GM12891 (cell line): ENCODE data around the gene POLN.

Source experiments
- DNase-seq: peaks from one replicate; pipeline ENCODE4 v3.0.0; 2011; ENCODE audit warnings: low spot score; ENCODE audit not compliant: insufficient read length
- FAIRE-seq: peaks from 2 replicates; lab custom pipeline; 2011; peaks lifted over from hg19 to GRCh38; lab: Jason Lieb, UNC
- PAX5 ChIP-seq: IDR thresholded peaks from 2 replicates; pipeline ENCODE4 v1.6.1; 2011; ENCODE audit warnings: low read length, moderate library complexity, mild to moderate bottlenecking; ENCODE audit not compliant: insufficient read depth, severe bottlenecking
- POLR2A ChIP-seq: IDR thresholded peaks from 2 replicates; pipeline ENCODE4 v1.6.1; 2011; ENCODE audit warnings: low read depth, low read length, control low read depth
- POLR2AphosphoS5 ChIP-seq: IDR thresholded peaks from 2 replicates; pipeline ENCODE4 v1.6.1; 2011; ENCODE audit warnings: low read depth, low read length, control low read depth
- POU2F2 ChIP-seq: IDR thresholded peaks from 2 replicates; pipeline ENCODE4 v1.6.1; 2011; ENCODE audit warnings: low read depth, mild to moderate bottlenecking, control low read depth, low read length, moderate library complexity
- SPI1 ChIP-seq: IDR thresholded peaks from 2 replicates; pipeline ENCODE4 v1.6.1; 2011; ENCODE audit warnings: low read depth, low read length, control low read depth
- TAF1 ChIP-seq: IDR thresholded peaks from 2 replicates; pipeline ENCODE4 v1.6.1; 2011; ENCODE audit warnings: low read depth, low read length, control low read depth

POLN gene

GRCh38 chr4:2186865-2187172, 55.1 kb downstream of the POLN start:
- FAIRE-seq (no peak), DNase-seq (no peak)
- TF ChIP-seq POLR2AphosphoS5 (no peak), PAX5 (no peak), POU2F2 (no peak), SPI1 (no peak), TAF1 (no peak), POLR2A (no peak)

GRCh38 chr4:2186133-2186864, 55.6 kb downstream of the POLN start:
- DNase-seq = no peak
- no peak for TF ChIP-seq PAX5
- no peak for TF ChIP-seq POLR2A
- no peak for TF ChIP-seq POU2F2
- no peak for TF ChIP-seq TAF1
- TF ChIP-seq POLR2AphosphoS5 = no peak
- no peak for TF ChIP-seq SPI1
- no peak for FAIRE-seq

- no peak for TF ChIP-seq POLR2AphosphoS5
- no peak for TF ChIP-seq SPI1
- TF ChIP-seq POU2F2 = no peak
- no peak for TF ChIP-seq PAX5
- no peak for TF ChIP-seq TAF1
- no peak for TF ChIP-seq POLR2A
- FAIRE-seq (no peak), DNase-seq (no peak)
Measured at GRCh38 chr4:2183394-2183793, 58.5 kb downstream of the POLN start.

- FAIRE-seq (peak; percentile 40), DNase-seq (no peak)
- no peak for TF ChIP-seq PAX5
- TF ChIP-seq TAF1 = no peak
- TF ChIP-seq POLR2A = no peak
- TF ChIP-seq POU2F2 = no peak
Measured at GRCh38 chr4:2182994-2183393, 58.9 kb downstream of the POLN start.

GRCh38 chr4:2180410-2180809, 61.5 kb downstream of the POLN start:
- FAIRE-seq (no peak), DNase-seq (no peak)
- TF ChIP-seq POU2F2 = no peak

- FAIRE-seq = no peak
Measured at GRCh38 chr4:2179717-2180116, 62.2 kb downstream of the POLN start.

GRCh38 chr4:2178986-2179385, 62.9 kb downstream of the POLN start:
- TF ChIP-seq POLR2AphosphoS5 (no peak), POU2F2 (no peak), PAX5 (no peak), SPI1 (no peak), POLR2A (no peak), TAF1 (no peak)
- DNase-seq (no peak), FAIRE-seq (no peak)

More at GRCh38 chr4:2179717-2180116, 62.2 kb downstream of the POLN start:
- TF ChIP-seq POU2F2 (no peak), TAF1 (no peak), SPI1 (no peak), POLR2A (no peak)
- DNase-seq = no peak

- TF ChIP-seq POU2F2 = no peak
- no peak for TF ChIP-seq TAF1
- TF ChIP-seq POLR2AphosphoS5 = no peak
- no peak for TF ChIP-seq POLR2A
- no peak for TF ChIP-seq PAX5
- no peak for TF ChIP-seq SPI1
- no peak for FAIRE-seq
- no peak for DNase-seq
Measured at GRCh38 chr4:2177443-2178093, 64.4 kb downstream of the POLN start.

- no peak for FAIRE-seq
- no peak for DNase-seq
- TF ChIP-seq SPI1 = no peak
- TF ChIP-seq PAX5 = no peak
- TF ChIP-seq POLR2AphosphoS5 = no peak
- TF ChIP-seq TAF1 = no peak
- no peak for TF ChIP-seq POU2F2
- TF ChIP-seq POLR2A = no peak
Measured at GRCh38 chr4:2175990-2176698, 65.8 kb downstream of the POLN start.

- no peak for TF ChIP-seq PAX5
- no peak for TF ChIP-seq POU2F2
- TF ChIP-seq POLR2A = no peak
- TF ChIP-seq TAF1 = no peak
- TF ChIP-seq SPI1 = no peak
- no peak for TF ChIP-seq POLR2AphosphoS5
- FAIRE-seq = no peak
Measured at GRCh38 chr4:2174061-2174460, 67.9 kb downstream of the POLN start.

More at GRCh38 chr4:2174061-2174460, 67.9 kb downstream of the POLN start:
- DNase-seq = no peak
